ENCODE data around the gene KRTAP5-7. TPM values are rescaled to one million over a fixed set of nuclear protein-coding genes. Genes with fewer than 3 reads are reported as not detected.
"Not testable (repeated sequence)": the region's sequence is repeated elsewhere in the genome, so short reads cannot be mapped to it uniquely, and the experiment has no call there.

The KRTAP5-7 gene
- total RNA-seq, 6 experiments from 2014 or later = not detected

DNA sequence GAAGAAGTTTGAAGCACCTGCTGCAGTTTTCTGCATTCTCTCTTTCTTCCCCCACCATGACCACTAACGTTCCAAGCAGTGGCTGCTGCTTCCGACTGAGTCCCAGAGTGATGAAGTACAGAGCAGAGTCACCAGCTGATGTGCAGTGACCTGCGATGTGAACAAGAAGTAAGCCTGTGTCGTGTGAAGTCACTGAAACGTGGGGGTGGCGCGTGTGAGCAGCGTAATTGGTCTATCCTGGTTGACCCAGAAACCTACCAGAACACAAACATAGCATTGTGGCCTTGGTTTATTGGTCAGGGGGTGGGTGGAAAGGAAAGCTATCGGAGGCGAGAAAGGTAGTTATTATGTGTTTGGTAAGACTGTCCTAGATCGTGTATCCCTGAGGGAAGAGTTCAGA lies 3.5 kb downstream of the KRTAP5-7 start:
- no peaks in the 10 kb centered on the region for H3K9me3 Mint-ChIP-seq
- no peak overlapping the region for H3K4me3 Mint-ChIP-seq
- no peak for DNase-seq
- H3K36me3 Mint-ChIP-seq (ENCODE audit: low read depth) = no peaks in the 10 kb centered on the region
- TF ChIP-seq, protein P1, sequence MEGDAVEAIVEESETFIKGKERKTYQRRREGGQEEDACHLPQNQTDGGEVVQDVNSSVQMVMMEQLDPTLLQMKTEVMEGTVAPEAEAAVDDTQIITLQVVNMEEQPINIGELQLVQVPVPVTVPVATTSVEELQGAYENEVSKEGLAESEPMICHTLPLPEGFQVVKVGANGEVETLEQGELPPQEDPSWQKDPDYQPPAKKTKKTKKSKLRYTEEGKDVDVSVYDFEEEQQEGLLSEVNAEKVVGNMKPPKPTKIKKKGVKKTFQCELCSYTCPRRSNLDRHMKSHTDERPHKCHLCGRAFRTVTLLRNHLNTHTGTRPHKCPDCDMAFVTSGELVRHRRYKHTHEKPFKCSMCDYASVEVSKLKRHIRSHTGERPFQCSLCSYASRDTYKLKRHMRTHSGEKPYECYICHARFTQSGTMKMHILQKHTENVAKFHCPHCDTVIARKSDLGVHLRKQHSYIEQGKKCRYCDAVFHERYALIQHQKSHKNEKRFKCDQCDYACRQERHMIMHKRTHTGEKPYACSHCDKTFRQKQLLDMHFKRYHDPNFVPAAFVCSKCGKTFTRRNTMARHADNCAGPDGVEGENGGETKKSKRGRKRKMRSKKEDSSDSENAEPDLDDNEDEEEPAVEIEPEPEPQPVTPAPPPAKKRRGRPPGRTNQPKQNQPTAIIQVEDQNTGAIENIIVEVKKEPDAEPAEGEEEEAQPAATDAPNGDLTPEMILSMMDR (IDR thresholded peaks at IDR 0.05) = no peak
- H3K4me1 Mint-ChIP-seq (ENCODE audit: low read depth) = no peaks in the 10 kb centered on the region
- H3K27ac Mint-ChIP-seq = no peak overlapping the region
- peaks cover 8% of the 10 kb centered on the region for H3K27me3 Mint-ChIP-seq (ENCODE audit: insufficient read depth)

- TF ChIP-seq, protein P1 (IDR thresholded peaks at IDR 0.05) = no peak
- peaks cover 16% of the 10 kb centered on the region for H3K27me3 Mint-ChIP-seq (ENCODE audit: insufficient read depth)
- DNase-seq = no peak
- no peaks in the 10 kb centered on the region for H3K36me3 Mint-ChIP-seq (ENCODE audit: low read depth)
- H3K4me1 Mint-ChIP-seq (ENCODE audit: low read depth) = no peaks in the 10 kb centered on the region
- no peak overlapping the region for H3K4me3 Mint-ChIP-seq
- no peak overlapping the region for H3K27ac Mint-ChIP-seq
- no peaks in the 10 kb centered on the region for H3K9me3 Mint-ChIP-seq
Observed at GRCh38 chr11:71532036-71532610, 5.1 kb downstream of the KRTAP5-7 start.

GRCh38 chr11:71534711-71535608 lies 7.9 kb downstream of the KRTAP5-7 start:
- not testable (repeated sequence) for H3K4me3 Mint-ChIP-seq; H3K4me1 Mint-ChIP-seq (ENCODE audit: low read depth); H3K9me3 Mint-ChIP-seq; DNase-seq; H3K27ac Mint-ChIP-seq; H3K36me3 Mint-ChIP-seq (ENCODE audit: low read depth)
- H3K27me3 Mint-ChIP-seq (ENCODE audit: insufficient read depth) = peaks cover 16% of the 10 kb centered on the region

- TF ChIP-seq, protein P1 (IDR thresholded peaks at IDR 0.05) = no peak
- Mint-ChIP-seq H3K27me3 (ENCODE audit: insufficient read depth) (peaks cover 21% of the 10 kb centered on the region), H3K4me3 (no peak overlapping the region), H3K4me1 (ENCODE audit: low read depth) (no peaks in the 10 kb centered on the region), H3K9me3 (no peaks in the 10 kb centered on the region), H3K27ac (no peak overlapping the region), H3K36me3 (ENCODE audit: low read depth) (no peaks in the 10 kb centered on the region)
- no peak for DNase-seq
Observed at GRCh38 chr11:71535825-71536224, 8.8 kb downstream of the KRTAP5-7 start.

GRCh38 chr11:71537537-71537936 lies 10.5 kb downstream of the KRTAP5-7 start:
- no peak overlapping the region for H3K27ac Mint-ChIP-seq
- H3K36me3 Mint-ChIP-seq (ENCODE audit: low read depth) = no peaks in the 10 kb centered on the region
- H3K4me3 Mint-ChIP-seq = no peak overlapping the region
- TF ChIP-seq, protein P1 (IDR thresholded peaks at IDR 0.05) = no peak
- no peak for DNase-seq
- no peaks in the 10 kb centered on the region for H3K4me1 Mint-ChIP-seq (ENCODE audit: low read depth)
- H3K9me3 Mint-ChIP-seq = no peaks in the 10 kb centered on the region
- peaks cover 23% of the 10 kb centered on the region for H3K27me3 Mint-ChIP-seq (ENCODE audit: insufficient read depth)

- not testable (repeated sequence) for H3K4me3 Mint-ChIP-seq; H3K36me3 Mint-ChIP-seq (ENCODE audit: low read depth); H3K4me1 Mint-ChIP-seq (ENCODE audit: low read depth); DNase-seq; H3K27ac Mint-ChIP-seq; H3K9me3 Mint-ChIP-seq
- H3K27me3 Mint-ChIP-seq (ENCODE audit: insufficient read depth) = peaks cover 25% of the 10 kb centered on the region
Observed at GRCh38 chr11:71537977-71538665, 11.1 kb downstream of the KRTAP5-7 start, which contains the start of gene KRTAP5-8. Gene KRTAP5-8, plus strand, starts transcription at chr11:71538025. Its CDS starts 31 bp downstream, at chr11:71538056.
